Measurements from ENCODE around the gene SAP30.

Gene SAP30

GRCh38 chr4:173426064-173426463 lies 55.3 kb downstream of the SAP30 start:
- H3K27ac ChIP-seq = no peak overlapping the region
- TF ChIP-seq ZFX (IDR thresholded peaks at IDR 0.05) = no peak
- TF ChIP-seq CTCF (conservative IDR thresholded peaks at IDR 0.05) = no peak
